Neutrophil (primary cell): ENCODE data around the gene TSPAN33.

Experiments
- H3K27ac ChIP-seq: fragments of 200-600 bp; sonication (generic); 2 replicates; pipeline ENCODE4 v1.5.1; 2016; ENCODE audit warnings: mild to moderate bottlenecking, moderate library complexity
- H3K27me3 ChIP-seq: fragments of 200-600 bp; sonication (generic); 2 replicates; pipeline ENCODE4 v1.6.0; 2016; ENCODE audit warnings: mild to moderate bottlenecking
- H3K36me3 ChIP-seq: fragments of 200-600 bp; sonication (generic); 2 replicates; pipeline ENCODE4 v1.5.1; 2017
- H3K4me1 ChIP-seq, 2 experiments: fragments of 200-600 bp in 1 of 2; sonication (generic) in 1 of 2; 1 replicate in 1 of 2; 2 replicates in 1 of 2; pipeline versions ENCODE4 v1.5.1 to v1.6.1; 2013 to 2016; ENCODE audit warnings: low read depth in 1 of 2, low read length in 1 of 2, mild to moderate bottlenecking in 1 of 2, moderate library complexity in 1 of 2; ENCODE audit not compliant: control insufficient read depth in 1 of 2, insufficient read depth in 1 of 2
- H3K4me3 ChIP-seq, 2 experiments: fragments of 200-600 bp in 1 of 2; sonication (generic) in 1 of 2; 1 replicate in 1 of 2; 2 replicates in 1 of 2; pipeline ENCODE4 v1.5.1; 2013 to 2016; ENCODE audit warnings: low read depth in 1 of 2, low read length in 1 of 2, mild to moderate bottlenecking in 1 of 2, moderate library complexity in 1 of 2
- H3K9me3 ChIP-seq: fragments of 200-600 bp; sonication (generic); 2 replicates; pipeline ENCODE4 v1.5.1; 2016
- TF ChIP-seq, protein P1 (sequence below): fragments of 200-600 bp; sonication (generic); IDR thresholded peaks from 2 replicates; pipeline ENCODE4 v1.5.1; 2016; ENCODE audit warnings: antibody characterized with exemption

Gene TSPAN33

DNA sequence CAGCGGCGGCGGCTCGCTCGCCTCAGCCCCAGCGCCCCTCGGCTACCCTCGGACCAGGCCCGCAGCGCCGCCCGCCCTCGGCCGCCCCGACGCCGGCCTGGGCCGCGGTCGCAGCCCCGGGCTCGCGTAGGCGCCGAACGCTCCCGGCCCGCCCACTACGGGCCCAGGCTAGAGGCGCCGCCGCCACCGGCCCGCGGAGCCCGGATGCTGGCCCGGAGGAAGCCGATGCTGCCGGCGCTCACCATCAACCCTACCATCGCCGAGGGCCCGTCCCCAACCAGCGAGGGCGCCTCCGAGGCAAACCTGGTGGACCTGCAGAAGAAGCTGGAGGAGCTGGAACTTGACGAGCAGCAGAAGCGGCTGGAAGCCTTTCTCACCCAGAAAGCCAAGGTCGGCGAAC is 18.2 kb upstream of the TSPAN33 start:
- H3K36me3 ChIP-seq, result no peaks in the 10 kb centered on the region
- peaks cover 15% of the 10 kb centered on the region for H3K27me3 ChIP-seq
- TF ChIP-seq, protein P1, sequence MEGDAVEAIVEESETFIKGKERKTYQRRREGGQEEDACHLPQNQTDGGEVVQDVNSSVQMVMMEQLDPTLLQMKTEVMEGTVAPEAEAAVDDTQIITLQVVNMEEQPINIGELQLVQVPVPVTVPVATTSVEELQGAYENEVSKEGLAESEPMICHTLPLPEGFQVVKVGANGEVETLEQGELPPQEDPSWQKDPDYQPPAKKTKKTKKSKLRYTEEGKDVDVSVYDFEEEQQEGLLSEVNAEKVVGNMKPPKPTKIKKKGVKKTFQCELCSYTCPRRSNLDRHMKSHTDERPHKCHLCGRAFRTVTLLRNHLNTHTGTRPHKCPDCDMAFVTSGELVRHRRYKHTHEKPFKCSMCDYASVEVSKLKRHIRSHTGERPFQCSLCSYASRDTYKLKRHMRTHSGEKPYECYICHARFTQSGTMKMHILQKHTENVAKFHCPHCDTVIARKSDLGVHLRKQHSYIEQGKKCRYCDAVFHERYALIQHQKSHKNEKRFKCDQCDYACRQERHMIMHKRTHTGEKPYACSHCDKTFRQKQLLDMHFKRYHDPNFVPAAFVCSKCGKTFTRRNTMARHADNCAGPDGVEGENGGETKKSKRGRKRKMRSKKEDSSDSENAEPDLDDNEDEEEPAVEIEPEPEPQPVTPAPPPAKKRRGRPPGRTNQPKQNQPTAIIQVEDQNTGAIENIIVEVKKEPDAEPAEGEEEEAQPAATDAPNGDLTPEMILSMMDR, result no peak
- H3K4me1 ChIP-seq, result no peaks in the 10 kb centered on the region
- H3K27ac ChIP-seq, result no peak overlapping the region
- no peaks in the 10 kb centered on the region for H3K9me3 ChIP-seq
- H3K4me3 ChIP-seq, result no peak overlapping the region

DNA sequence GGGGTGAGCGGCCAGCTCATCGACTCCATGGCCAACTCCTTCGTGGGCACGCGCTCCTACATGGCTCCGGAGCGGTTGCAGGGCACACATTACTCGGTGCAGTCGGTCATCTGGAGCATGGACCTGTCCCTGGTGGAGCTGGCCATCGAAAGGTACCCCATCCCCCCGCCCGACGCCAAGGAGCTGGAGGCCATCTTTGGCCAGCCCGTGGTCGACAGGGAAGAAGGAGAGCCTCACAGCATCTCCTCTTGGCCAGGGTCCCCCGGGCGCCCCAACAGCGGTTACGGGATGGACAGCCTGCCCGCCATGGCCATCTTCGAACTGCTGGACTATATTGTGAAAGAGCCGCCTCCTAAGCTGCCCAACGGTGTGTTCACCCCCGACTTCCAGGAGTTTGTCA is 17.4 kb upstream of the TSPAN33 start:
- TF ChIP-seq, protein P1, result no peak
- no peaks in the 10 kb centered on the region for H3K9me3 ChIP-seq
- no peaks in the 10 kb centered on the region for H3K4me1 ChIP-seq
- H3K4me3 ChIP-seq, result no peak overlapping the region
- no peak overlapping the region for H3K27ac ChIP-seq
- H3K36me3 ChIP-seq, result no peaks in the 10 kb centered on the region
- peaks cover 15% of the 10 kb centered on the region for H3K27me3 ChIP-seq

DNA sequence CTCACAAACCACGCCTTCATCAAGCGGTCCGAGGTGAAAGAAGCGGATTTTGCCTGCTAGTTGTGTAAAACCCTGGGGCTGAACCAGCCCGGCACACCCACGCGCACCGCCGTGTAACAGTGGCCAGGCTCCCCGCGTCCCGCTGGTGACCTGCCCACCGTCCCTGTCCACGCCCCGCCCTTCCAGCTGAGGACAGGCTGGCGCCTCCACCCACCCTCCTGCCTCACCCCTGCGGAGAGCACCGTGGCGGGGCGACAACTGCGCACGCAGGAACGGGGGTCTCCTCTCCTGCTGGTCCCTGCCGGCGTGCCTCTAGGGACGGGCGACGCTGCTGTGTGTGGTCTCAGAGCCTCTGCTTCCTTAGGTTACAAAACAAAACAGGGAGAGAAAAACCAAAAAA is 16.9 kb upstream of the TSPAN33 start:
- Histone ChIP-seq H3K4me3 (no peak overlapping the region), H3K9me3 (no peaks in the 10 kb centered on the region), H3K27ac (no peak overlapping the region), H3K27me3 (peaks cover 15% of the 10 kb centered on the region), H3K36me3 (no peaks in the 10 kb centered on the region), H3K4me1 (no peaks in the 10 kb centered on the region)
- TF ChIP-seq, protein P1, result no peak

DNA sequence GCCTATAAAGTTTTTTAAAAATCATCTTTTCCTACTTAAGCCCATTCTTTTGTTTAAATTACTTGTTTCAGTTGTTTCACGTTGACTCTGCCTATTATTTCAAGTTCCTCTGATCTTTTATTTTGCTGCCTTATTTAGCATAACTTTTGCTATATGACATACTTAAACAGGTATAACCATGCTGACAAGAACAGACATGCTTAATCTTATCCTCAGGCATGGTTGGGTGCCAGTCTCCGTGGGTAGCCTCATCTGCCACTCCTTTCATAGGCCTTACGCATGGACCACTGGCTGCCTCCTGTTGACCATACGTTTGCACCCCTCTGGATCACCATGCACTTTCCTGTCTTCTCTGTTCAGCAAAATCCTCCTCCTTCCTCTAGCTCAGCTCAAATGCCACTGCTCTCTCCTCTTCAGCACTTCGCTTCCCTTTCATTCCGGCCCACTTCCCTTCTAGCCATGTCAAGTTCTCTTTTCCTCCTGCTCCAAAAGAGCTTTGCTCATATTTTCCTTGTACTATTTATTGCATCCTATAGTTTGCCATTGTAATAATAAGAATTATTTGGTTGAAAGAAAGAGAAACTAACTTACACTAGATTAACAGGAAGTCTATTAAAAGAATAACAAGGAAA is 10.0 kb upstream of the TSPAN33 start:
- Histone ChIP-seq H3K9me3 (no peaks in the 10 kb centered on the region), H3K36me3 (no peaks in the 10 kb centered on the region), H3K4me3 (no peak overlapping the region), H3K27me3 (no peaks in the 10 kb centered on the region), H3K4me1 (peaks cover 0 to 15% of the 10 kb centered on the region in 2 experiments), H3K27ac (no peak overlapping the region)
- TF ChIP-seq, protein P1, result no peak

DNA sequence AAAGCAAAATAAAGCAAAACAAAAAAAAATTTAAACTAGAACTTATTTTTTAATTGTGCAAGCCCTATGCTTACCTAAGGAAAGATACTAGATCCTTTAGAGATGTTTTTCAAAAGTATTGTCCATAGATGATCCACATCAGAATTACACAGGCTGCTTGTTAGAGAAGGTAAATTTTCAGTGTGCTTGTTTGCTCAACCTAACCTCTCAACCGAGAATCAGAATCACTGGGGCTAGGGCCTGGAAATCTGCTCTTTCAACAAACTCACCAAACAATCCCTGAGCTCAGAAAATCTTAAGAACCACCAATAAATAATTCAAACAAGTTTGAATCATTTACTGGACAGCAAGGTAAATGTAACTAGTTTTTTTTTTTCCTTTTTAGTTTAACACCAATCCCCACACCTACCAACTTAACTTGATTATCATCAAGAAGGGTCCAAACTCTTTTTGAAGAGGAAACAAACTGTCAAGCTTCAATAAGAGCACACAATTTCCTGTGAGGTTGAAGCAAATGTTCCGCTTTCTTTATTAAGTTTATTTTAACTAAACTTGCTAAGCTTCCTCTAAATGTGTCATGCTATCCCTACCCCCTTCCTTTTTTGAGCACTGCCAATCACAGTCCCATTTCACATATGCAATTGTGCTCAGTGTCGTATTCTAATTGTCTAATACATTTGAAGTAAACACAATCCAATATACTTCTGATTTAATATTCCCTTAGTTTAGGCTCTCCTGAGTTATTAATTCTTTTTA is 7.4 kb upstream of the TSPAN33 start:
- Histone ChIP-seq H3K4me3 (no peak overlapping the region), H3K4me1 (peaks cover 0 to 15% of the 10 kb centered on the region in 2 experiments), H3K9me3 (no peaks in the 10 kb centered on the region), H3K36me3 (no peaks in the 10 kb centered on the region), H3K27me3 (peaks cover 3% of the 10 kb centered on the region), H3K27ac (no peak overlapping the region)
- TF ChIP-seq, protein P1, result no peak
